Measurements from ENCODE around the gene ARHGAP26.

ARHGAP26 gene

GRCh38 chr5:143190260-143190810, 420.2 kb downstream of the ARHGAP26 start:
- TF ChIP-seq CTCF (IDR thresholded peaks at IDR 0.05) = no peak
- H3K4me3 ChIP-seq = no peak overlapping the region
- intact Hi-C loops (cut with DNase I; ENCODE audit: low total_unique reads) = no loop called here
- H3K27ac ChIP-seq = no peak overlapping the region
- no peaks in the 10 kb centered on the region for H3K27me3 ChIP-seq
- DNase-seq = no peak
- peaks cover 0 to 16% (median 3%) of the 10 kb centered on the region in 4 donors for H3K4me1 ChIP-seq
- no peaks in the 10 kb centered on the region for H3K9me3 ChIP-seq
- peaks cover 0 to 6% (median 0%) of the 10 kb centered on the region in 3 donors for H3K36me3 ChIP-seq

GRCh38 chr5:143191720-143192119, 421.5 kb downstream of the ARHGAP26 start:
- peaks cover 0 to 6% (median 0%) of the 10 kb centered on the region in 3 donors for H3K36me3 ChIP-seq
- no peak overlapping the region for H3K27ac ChIP-seq
- intact Hi-C loops (cut with DNase I; ENCODE audit: low total_unique reads) = no loop called here
- H3K4me3 ChIP-seq = no peak overlapping the region
- no peaks in the 10 kb centered on the region for H3K9me3 ChIP-seq
- no peak for DNase-seq
- H3K27me3 ChIP-seq = no peaks in the 10 kb centered on the region
- peaks cover 0 to 8% (median 0%) of the 10 kb centered on the region in 4 donors for H3K4me1 ChIP-seq
- no peak for TF ChIP-seq CTCF (IDR thresholded peaks at IDR 0.05)

GRCh38 chr5:143192191-143192900, 422.2 kb downstream of the ARHGAP26 start:
- peaks cover 0 to 3% (median 0%) of the 10 kb centered on the region in 3 donors for H3K9me3 ChIP-seq
- TF ChIP-seq CTCF (IDR thresholded peaks at IDR 0.05) = no peak
- no peaks in the 10 kb centered on the region for H3K27me3 ChIP-seq
- no peak overlapping the region for H3K27ac ChIP-seq
- peaks cover 0 to 6% (median 0%) of the 10 kb centered on the region in 3 donors for H3K36me3 ChIP-seq
- DNase-seq = no peak
- no peak overlapping the region for H3K4me3 ChIP-seq
- peaks cover 0 to 8% (median 0%) of the 10 kb centered on the region in 4 donors for H3K4me1 ChIP-seq
- intact Hi-C loops (cut with DNase I; ENCODE audit: low total_unique reads) = no loop called here

GRCh38 chr5:143194206-143194605, 424.0 kb downstream of the ARHGAP26 start:
- H3K27me3 ChIP-seq = no peaks in the 10 kb centered on the region
- H3K4me3 ChIP-seq = no peak overlapping the region
- H3K27ac ChIP-seq = no peak overlapping the region
- H3K4me1 ChIP-seq = peaks cover 0 to 8% (median 0%) of the 10 kb centered on the region in 4 donors
- H3K9me3 ChIP-seq = peaks cover 0 to 5% (median 0%) of the 10 kb centered on the region in 3 donors
- DNase-seq = no peak
- intact Hi-C loops (cut with DNase I; ENCODE audit: low total_unique reads) = no loop called here
- no peak for TF ChIP-seq CTCF (IDR thresholded peaks at IDR 0.05)
- H3K36me3 ChIP-seq = peaks cover 0 to 6% (median 0%) of the 10 kb centered on the region in 3 donors

- H3K27me3 ChIP-seq = no peaks in the 10 kb centered on the region
- TF ChIP-seq CTCF (IDR thresholded peaks at IDR 0.05) = no peak
- H3K27ac ChIP-seq = no peak overlapping the region
- intact Hi-C loops (cut with DNase I; ENCODE audit: low total_unique reads) = no loop called here
- H3K36me3 ChIP-seq = peaks cover 0 to 6% (median 0%) of the 10 kb centered on the region in 3 donors
- H3K4me3 ChIP-seq = no peak overlapping the region
- peaks cover 0 to 8% (median 0%) of the 10 kb centered on the region in 4 donors for H3K4me1 ChIP-seq
- DNase-seq = no peak
- peaks cover 0 to 5% (median 0%) of the 10 kb centered on the region in 3 donors for H3K9me3 ChIP-seq
Observed at GRCh38 chr5:143194713-143195112, 424.5 kb downstream of the ARHGAP26 start.
